HK-2 (cell line): Measurements from ENCODE around the gene BEAN1.
A peak's percentile ranks its signal among the peaks of the same experiment; 100 is the strongest.
"Not testable (repeated sequence)": the region's sequence is repeated elsewhere in the genome, so short reads cannot be mapped to it uniquely, and the experiment has no call there.

Source experiments
- DNase-seq: peaks from one replicate; pipeline ENCODE4 v3.0.0-alpha.2; 2018; ENCODE audit not compliant: unreplicated experiment

BEAN1 gene

GRCh38 chr16:66486199-66486772 lies 59.2 kb downstream of the BEAN1 start:
- DNase-seq, result no peak

GRCh38 chr16:66486773-66487579 lies 59.9 kb downstream of the BEAN1 start:
- no peak for DNase-seq

GRCh38 chr16:66487580-66488275 lies 60.6 kb downstream of the BEAN1 start:
- DNase-seq, result no peak

- no peak for DNase-seq
Measured at GRCh38 chr16:66488505-66488904, 61.4 kb downstream of the BEAN1 start.

GRCh38 chr16:66489385-66489784 lies 62.3 kb downstream of the BEAN1 start:
- no peak for DNase-seq

GRCh38 chr16:66489818-66490217 lies 62.7 kb downstream of the BEAN1 start:
- DNase-seq, result no peak

GRCh38 chr16:66490774-66491715 lies 64.0 kb downstream of the BEAN1 start:
- DNase-seq, result no peak

GRCh38 chr16:66491716-66492064 lies 64.6 kb downstream of the BEAN1 start:
- DNase-seq, result no peak

- DNase-seq, result no peak
Measured at GRCh38 chr16:66493490-66494401, 66.7 kb downstream of the BEAN1 start.

- no peak for DNase-seq
Measured at GRCh38 chr16:66494916-66495315, 67.8 kb downstream of the BEAN1 start.

- DNase-seq, result no peak
Measured at GRCh38 chr16:66495440-66495839, 68.3 kb downstream of the BEAN1 start.

- not testable (repeated sequence) for DNase-seq
Measured at GRCh38 chr16:66496226-66496625, 69.1 kb downstream of the BEAN1 start.

GRCh38 chr16:66497921-66498320 lies 70.8 kb downstream of the BEAN1 start:
- DNase-seq, result not testable (repeated sequence)

GRCh38 chr16:66501563-66501962 lies 74.5 kb downstream of the BEAN1 start:
- DNase-seq, result not testable (repeated sequence)

GRCh38 chr16:66502020-66502913 lies 75.2 kb downstream of the BEAN1 start:
- no peak for DNase-seq

- DNase-seq, result no peak
Measured at GRCh38 chr16:66503030-66503429, 75.9 kb downstream of the BEAN1 start.

- DNase-seq, result no peak
Measured at GRCh38 chr16:66503612-66504011, 76.5 kb downstream of the BEAN1 start.

- no peak for DNase-seq
Measured at GRCh38 chr16:66507731-66508239, 80.7 kb downstream of the BEAN1 start.

GRCh38 chr16:66508248-66508913 lies 81.3 kb downstream of the BEAN1 start:
- DNase-seq, result peak; percentile 60
